GM23338 (cell line): ENCODE measurements around the gene GTPBP1. TPM values are rescaled to one million over a fixed set of nuclear protein-coding genes. Genes with fewer than 3 reads are reported as not detected.

Experiments used
- ATAC-seq: fragments of 200-7000 bp; cut with Tn5 transposase; 3 replicates; pipeline ENCODE4 v1.9.1; 2020
- DNase-seq: peaks from one replicate; pipeline ENCODE4 v3.0.0-alpha.2; 2015; ENCODE audit warnings: low spot score
- H2AFZ ChIP-seq: fragments of 200-600 bp; sonication (generic); 2 replicates; pipeline ENCODE4 v1.8.0; 2016; ENCODE audit warnings: antibody characterized with exemption, mild to moderate bottlenecking, moderate library complexity
- H3F3A ChIP-seq: fragments of 200-600 bp; sonication (generic); replicated peaks from 2 replicates; pipeline ENCODE4 v1.8.0; 2017; ENCODE audit warnings: antibody characterized with exemption, mixed run types, low read depth
- H3K27ac ChIP-seq: fragments of 200-600 bp; sonication (generic); 2 replicates; pipeline ENCODE4 v1.6.1; 2016; ENCODE audit warnings: low read depth
- H3K27me3 ChIP-seq: fragments of 200-600 bp; sonication (generic); 2 replicates; pipeline ENCODE4 v1.8.0; 2016; ENCODE audit warnings: mild to moderate bottlenecking, mixed run types, moderate library complexity; ENCODE audit not compliant: insufficient read depth
- H3K36me3 ChIP-seq: fragments of 200-600 bp; sonication (generic); 2 replicates; pipeline ENCODE4 v1.8.0; 2016; ENCODE audit warnings: mild to moderate bottlenecking; ENCODE audit not compliant: insufficient read depth
- H3K4me1 ChIP-seq: fragments of 200-600 bp; sonication (generic); 2 replicates; pipeline ENCODE4 v1.8.0; 2016; ENCODE audit warnings: mild to moderate bottlenecking, moderate library complexity; ENCODE audit not compliant: insufficient read depth
- H3K4me2 ChIP-seq: fragments of 200-600 bp; sonication (generic); 2 replicates; pipeline ENCODE4 v1.7.1; 2017; ENCODE audit warnings: mixed run types
- H3K4me3 ChIP-seq: fragments of 200-600 bp; sonication (generic); 2 replicates; pipeline ENCODE4 v1.6.1; 2016; ENCODE audit warnings: mixed run types
- H3K79me2 ChIP-seq: fragments of 200-600 bp; sonication (generic); replicated peaks from 2 replicates; pipeline ENCODE4 v1.8.0; 2017; ENCODE audit warnings: mild to moderate bottlenecking; ENCODE audit not compliant: insufficient read depth
- H3K9me2 ChIP-seq: fragments of 200-600 bp; sonication (generic); 2 replicates; pipeline ENCODE4 v1.8.0; 2017; ENCODE audit not compliant: insufficient read depth
- H4K20me1 ChIP-seq: fragments of 200-600 bp; sonication (generic); replicated peaks from 2 replicates; pipeline ENCODE4 v1.8.0; 2017; ENCODE audit warnings: mild to moderate bottlenecking; ENCODE audit not compliant: insufficient read depth
- H3K27ac Mint-ChIP-seq: 2 replicates; pipeline ENCODE4 v1.8.0; 2020; ENCODE audit warnings: inconsistent platforms, mild to moderate bottlenecking, moderate library complexity, mixed read lengths
- H3K27me3 Mint-ChIP-seq: 3 replicates; pipeline ENCODE4 v1.8.0; 2022; ENCODE audit warnings: low read depth, mild to moderate bottlenecking, moderate library complexity, mixed read lengths, inconsistent platforms; ENCODE audit not compliant: insufficient read depth, poor library complexity
- H3K36me3 Mint-ChIP-seq: 3 replicates; pipeline ENCODE4 v1.8.0; 2021; ENCODE audit warnings: low read depth, mild to moderate bottlenecking, inconsistent platforms, moderate library complexity, mixed read lengths
- H3K4me1 Mint-ChIP-seq: 3 replicates; pipeline ENCODE4 v1.8.0; 2020; ENCODE audit warnings: mild to moderate bottlenecking, inconsistent platforms, mixed read lengths
- H3K4me3 Mint-ChIP-seq: 3 replicates; pipeline ENCODE4 v1.8.0; 2021; ENCODE audit warnings: moderate library complexity, mild to moderate bottlenecking, inconsistent platforms, mixed read lengths
- H3K9me3 Mint-ChIP-seq: 3 replicates; pipeline ENCODE4 v1.8.0; 2020; ENCODE audit warnings: moderate library complexity, mild to moderate bottlenecking, inconsistent platforms, mixed read lengths
- EZH2 ChIP-seq: fragments of 200-600 bp; sonication (generic); IDR thresholded peaks from one replicate; pipeline ENCODE4 v1.8.0; 2017; ENCODE audit warnings: antibody characterized with exemption, mild to moderate bottlenecking, low read depth; ENCODE audit not compliant: unreplicated experiment
- EZH2phosphoT487 ChIP-seq: fragments of 200-600 bp; sonication (generic); IDR thresholded peaks from one replicate; pipeline ENCODE4 v1.8.1; 2018; ENCODE audit warnings: antibody characterized with exemption; ENCODE audit not compliant: unreplicated experiment
- JUNB ChIP-seq: IDR thresholded peaks from one replicate; pipeline ENCODE4 v1.6.1; 2016; ENCODE audit warnings: antibody characterized with exemption; ENCODE audit not compliant: unreplicated experiment
- NANOG ChIP-seq: IDR thresholded peaks from 2 replicates; pipeline ENCODE4 v1.6.1; 2016; ENCODE audit warnings: antibody characterized with exemption, borderline replicate concordance
- POLR2AphosphoS5 ChIP-seq: IDR thresholded peaks from 2 replicates; pipeline ENCODE4 v1.6.1; 2016; ENCODE audit warnings: antibody characterized with exemption, low read depth
- STAT1 ChIP-seq: IDR thresholded peaks from one replicate; pipeline ENCODE4 v1.6.1; 2016; ENCODE audit warnings: antibody characterized with exemption; ENCODE audit not compliant: unreplicated experiment
- ZNF114 ChIP-seq: fragments of 250-450 bp; sonication (Bioruptor Pico); IDR thresholded peaks from 2 replicates; pipeline ENCODE4 v1.5.0; 2020; ENCODE audit warnings: mild to moderate bottlenecking, moderate library complexity
- ZNF331 ChIP-seq: fragments of 250-450 bp; sonication (Bioruptor Pico); IDR thresholded peaks from 2 replicates; pipeline ENCODE4 v1.5.0; 2020; ENCODE audit warnings: low read depth, mild to moderate bottlenecking, moderate library complexity
- polyA plus RNA-seq: library from polyadenylated mRNA; unstranded; fragments of >200 nt; fragmentation: Nextera tagmentation; extraction: Ambion mirVana; gene quantifications from 2 replicates; pipeline ENCODE4 v1.2.1, GENCODE V29; 2016
- total RNA-seq: library from RNA; depleted of rRNA; stranded (reverse); fragments of >200 nt; shearing (Covaris generic); gene quantifications from 2 replicates; pipeline ENCODE4 v1.2.3, GENCODE V29; 2014
- TF ChIP-seq, protein P1 (sequence below): IDR thresholded peaks from one replicate; pipeline ENCODE4 v1.6.1; 2018; ENCODE audit warnings: antibody characterized with exemption; ENCODE audit not compliant: unreplicated experiment
- TF ChIP-seq, protein P2 (sequence below): IDR thresholded peaks from 2 replicates; pipeline ENCODE4 v1.6.1; 2016; ENCODE audit warnings: antibody characterized with exemption
- TF ChIP-seq, protein P3 (sequence below), 2 experiments: fragments of 200-600 bp in 1 of 2; sonication (generic) in 1 of 2; conservative IDR thresholded peaks; 2 replicates each; pipeline versions ENCODE4 v1.5.1 to v1.6.1; 2016 to 2017; ENCODE audit warnings: antibody characterized with exemption in 2 of 2, low read depth in 2 of 2, mild to moderate bottlenecking in 2 of 2, moderate library complexity in 1 of 2
- TF ChIP-seq, protein P4 (sequence below): fragments of 250-450 bp; sonication (Bioruptor Pico); IDR thresholded peaks from 2 replicates; pipeline ENCODE4 v1.5.0; 2020; ENCODE audit warnings: mild to moderate bottlenecking, moderate library complexity

The GTPBP1 gene
- total and polyA plus RNA-seq, 2 experiments from 2014 or later, result 27.2 to 88.4 TPM

DNA sequence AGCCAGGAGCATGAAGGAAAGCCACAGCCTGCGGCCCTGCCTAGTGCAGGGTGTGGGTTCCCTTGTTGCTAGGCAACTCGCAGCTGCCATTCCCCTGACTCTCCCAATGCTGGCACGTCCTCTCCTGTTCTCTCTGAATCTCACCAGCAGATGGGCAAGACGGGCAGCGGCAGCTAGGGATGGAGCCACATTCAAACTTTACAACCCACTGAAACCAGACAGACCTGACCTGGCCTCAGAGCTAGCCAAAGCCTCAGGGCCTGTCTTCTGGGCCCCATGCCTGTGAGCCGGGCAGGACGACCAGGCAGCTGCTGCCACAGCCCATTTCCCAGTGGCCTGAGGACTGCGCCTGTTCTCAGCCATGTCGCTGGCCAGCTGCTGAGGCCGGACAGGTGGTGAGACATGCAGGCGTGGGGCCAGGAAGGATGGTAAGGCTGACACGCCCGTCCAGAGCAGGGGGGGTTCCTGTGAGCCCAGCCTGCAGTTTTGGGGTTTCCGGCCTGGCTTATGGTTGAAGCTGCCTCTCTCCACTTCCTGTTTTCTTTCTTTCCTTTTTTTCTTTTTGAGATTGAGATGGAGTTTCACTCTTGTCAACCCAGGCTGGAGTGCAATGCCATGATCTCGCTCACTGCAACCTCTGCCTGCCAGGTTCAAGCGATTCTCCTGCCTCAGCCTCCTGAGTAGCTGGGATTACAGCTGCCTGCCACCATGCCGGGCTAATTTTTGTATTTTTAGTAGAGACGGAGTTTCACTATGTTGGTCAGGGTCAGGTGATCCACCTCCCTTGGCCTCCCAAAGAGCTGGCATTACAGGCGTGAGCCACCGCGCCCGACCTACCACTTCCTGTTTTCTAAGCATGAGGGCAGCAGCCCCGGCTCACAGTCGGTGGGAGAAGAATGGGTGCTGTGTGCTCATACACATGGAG is 45.9 kb downstream of the GTPBP1 start:
- no peaks in the 10 kb centered on the region for H3K9me3 Mint-ChIP-seq
- no peak for DNase-seq
- H3F3A ChIP-seq, result peaks cover 2% of the 10 kb centered on the region; the same call in 1 of the 2 replicates
- TF ChIP-seq ZNF331 (CRISPR knock-in tag), result no peak
- TF ChIP-seq, protein P1, sequence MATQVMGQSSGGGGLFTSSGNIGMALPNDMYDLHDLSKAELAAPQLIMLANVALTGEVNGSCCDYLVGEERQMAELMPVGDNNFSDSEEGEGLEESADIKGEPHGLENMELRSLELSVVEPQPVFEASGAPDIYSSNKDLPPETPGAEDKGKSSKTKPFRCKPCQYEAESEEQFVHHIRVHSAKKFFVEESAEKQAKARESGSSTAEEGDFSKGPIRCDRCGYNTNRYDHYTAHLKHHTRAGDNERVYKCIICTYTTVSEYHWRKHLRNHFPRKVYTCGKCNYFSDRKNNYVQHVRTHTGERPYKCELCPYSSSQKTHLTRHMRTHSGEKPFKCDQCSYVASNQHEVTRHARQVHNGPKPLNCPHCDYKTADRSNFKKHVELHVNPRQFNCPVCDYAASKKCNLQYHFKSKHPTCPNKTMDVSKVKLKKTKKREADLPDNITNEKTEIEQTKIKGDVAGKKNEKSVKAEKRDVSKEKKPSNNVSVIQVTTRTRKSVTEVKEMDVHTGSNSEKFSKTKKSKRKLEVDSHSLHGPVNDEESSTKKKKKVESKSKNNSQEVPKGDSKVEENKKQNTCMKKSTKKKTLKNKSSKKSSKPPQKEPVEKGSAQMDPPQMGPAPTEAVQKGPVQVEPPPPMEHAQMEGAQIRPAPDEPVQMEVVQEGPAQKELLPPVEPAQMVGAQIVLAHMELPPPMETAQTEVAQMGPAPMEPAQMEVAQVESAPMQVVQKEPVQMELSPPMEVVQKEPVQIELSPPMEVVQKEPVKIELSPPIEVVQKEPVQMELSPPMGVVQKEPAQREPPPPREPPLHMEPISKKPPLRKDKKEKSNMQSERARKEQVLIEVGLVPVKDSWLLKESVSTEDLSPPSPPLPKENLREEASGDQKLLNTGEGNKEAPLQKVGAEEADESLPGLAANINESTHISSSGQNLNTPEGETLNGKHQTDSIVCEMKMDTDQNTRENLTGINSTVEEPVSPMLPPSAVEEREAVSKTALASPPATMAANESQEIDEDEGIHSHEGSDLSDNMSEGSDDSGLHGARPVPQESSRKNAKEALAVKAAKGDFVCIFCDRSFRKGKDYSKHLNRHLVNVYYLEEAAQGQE, result no peak
- no peak for TF ChIP-seq EZH2phosphoT487
- no peak for TF ChIP-seq POLR2AphosphoS5
- TF ChIP-seq STAT1, result no peak
- TF ChIP-seq, protein P2, sequence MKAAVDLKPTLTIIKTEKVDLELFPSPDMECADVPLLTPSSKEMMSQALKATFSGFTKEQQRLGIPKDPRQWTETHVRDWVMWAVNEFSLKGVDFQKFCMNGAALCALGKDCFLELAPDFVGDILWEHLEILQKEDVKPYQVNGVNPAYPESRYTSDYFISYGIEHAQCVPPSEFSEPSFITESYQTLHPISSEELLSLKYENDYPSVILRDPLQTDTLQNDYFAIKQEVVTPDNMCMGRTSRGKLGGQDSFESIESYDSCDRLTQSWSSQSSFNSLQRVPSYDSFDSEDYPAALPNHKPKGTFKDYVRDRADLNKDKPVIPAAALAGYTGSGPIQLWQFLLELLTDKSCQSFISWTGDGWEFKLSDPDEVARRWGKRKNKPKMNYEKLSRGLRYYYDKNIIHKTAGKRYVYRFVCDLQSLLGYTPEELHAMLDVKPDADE, result no peak
- TF ChIP-seq, protein P3, sequence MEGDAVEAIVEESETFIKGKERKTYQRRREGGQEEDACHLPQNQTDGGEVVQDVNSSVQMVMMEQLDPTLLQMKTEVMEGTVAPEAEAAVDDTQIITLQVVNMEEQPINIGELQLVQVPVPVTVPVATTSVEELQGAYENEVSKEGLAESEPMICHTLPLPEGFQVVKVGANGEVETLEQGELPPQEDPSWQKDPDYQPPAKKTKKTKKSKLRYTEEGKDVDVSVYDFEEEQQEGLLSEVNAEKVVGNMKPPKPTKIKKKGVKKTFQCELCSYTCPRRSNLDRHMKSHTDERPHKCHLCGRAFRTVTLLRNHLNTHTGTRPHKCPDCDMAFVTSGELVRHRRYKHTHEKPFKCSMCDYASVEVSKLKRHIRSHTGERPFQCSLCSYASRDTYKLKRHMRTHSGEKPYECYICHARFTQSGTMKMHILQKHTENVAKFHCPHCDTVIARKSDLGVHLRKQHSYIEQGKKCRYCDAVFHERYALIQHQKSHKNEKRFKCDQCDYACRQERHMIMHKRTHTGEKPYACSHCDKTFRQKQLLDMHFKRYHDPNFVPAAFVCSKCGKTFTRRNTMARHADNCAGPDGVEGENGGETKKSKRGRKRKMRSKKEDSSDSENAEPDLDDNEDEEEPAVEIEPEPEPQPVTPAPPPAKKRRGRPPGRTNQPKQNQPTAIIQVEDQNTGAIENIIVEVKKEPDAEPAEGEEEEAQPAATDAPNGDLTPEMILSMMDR (conservative IDR thresholded peaks at IDR 0.05; ENCODE audit: low read depth in 2 of 2), result no peak
- TF ChIP-seq JUNB, result no peak
- no peak for TF ChIP-seq ZNF114 (CRISPR knock-in tag)
- no peak for TF ChIP-seq EZH2
- no peak for TF ChIP-seq NANOG
- TF ChIP-seq, protein P4, sequence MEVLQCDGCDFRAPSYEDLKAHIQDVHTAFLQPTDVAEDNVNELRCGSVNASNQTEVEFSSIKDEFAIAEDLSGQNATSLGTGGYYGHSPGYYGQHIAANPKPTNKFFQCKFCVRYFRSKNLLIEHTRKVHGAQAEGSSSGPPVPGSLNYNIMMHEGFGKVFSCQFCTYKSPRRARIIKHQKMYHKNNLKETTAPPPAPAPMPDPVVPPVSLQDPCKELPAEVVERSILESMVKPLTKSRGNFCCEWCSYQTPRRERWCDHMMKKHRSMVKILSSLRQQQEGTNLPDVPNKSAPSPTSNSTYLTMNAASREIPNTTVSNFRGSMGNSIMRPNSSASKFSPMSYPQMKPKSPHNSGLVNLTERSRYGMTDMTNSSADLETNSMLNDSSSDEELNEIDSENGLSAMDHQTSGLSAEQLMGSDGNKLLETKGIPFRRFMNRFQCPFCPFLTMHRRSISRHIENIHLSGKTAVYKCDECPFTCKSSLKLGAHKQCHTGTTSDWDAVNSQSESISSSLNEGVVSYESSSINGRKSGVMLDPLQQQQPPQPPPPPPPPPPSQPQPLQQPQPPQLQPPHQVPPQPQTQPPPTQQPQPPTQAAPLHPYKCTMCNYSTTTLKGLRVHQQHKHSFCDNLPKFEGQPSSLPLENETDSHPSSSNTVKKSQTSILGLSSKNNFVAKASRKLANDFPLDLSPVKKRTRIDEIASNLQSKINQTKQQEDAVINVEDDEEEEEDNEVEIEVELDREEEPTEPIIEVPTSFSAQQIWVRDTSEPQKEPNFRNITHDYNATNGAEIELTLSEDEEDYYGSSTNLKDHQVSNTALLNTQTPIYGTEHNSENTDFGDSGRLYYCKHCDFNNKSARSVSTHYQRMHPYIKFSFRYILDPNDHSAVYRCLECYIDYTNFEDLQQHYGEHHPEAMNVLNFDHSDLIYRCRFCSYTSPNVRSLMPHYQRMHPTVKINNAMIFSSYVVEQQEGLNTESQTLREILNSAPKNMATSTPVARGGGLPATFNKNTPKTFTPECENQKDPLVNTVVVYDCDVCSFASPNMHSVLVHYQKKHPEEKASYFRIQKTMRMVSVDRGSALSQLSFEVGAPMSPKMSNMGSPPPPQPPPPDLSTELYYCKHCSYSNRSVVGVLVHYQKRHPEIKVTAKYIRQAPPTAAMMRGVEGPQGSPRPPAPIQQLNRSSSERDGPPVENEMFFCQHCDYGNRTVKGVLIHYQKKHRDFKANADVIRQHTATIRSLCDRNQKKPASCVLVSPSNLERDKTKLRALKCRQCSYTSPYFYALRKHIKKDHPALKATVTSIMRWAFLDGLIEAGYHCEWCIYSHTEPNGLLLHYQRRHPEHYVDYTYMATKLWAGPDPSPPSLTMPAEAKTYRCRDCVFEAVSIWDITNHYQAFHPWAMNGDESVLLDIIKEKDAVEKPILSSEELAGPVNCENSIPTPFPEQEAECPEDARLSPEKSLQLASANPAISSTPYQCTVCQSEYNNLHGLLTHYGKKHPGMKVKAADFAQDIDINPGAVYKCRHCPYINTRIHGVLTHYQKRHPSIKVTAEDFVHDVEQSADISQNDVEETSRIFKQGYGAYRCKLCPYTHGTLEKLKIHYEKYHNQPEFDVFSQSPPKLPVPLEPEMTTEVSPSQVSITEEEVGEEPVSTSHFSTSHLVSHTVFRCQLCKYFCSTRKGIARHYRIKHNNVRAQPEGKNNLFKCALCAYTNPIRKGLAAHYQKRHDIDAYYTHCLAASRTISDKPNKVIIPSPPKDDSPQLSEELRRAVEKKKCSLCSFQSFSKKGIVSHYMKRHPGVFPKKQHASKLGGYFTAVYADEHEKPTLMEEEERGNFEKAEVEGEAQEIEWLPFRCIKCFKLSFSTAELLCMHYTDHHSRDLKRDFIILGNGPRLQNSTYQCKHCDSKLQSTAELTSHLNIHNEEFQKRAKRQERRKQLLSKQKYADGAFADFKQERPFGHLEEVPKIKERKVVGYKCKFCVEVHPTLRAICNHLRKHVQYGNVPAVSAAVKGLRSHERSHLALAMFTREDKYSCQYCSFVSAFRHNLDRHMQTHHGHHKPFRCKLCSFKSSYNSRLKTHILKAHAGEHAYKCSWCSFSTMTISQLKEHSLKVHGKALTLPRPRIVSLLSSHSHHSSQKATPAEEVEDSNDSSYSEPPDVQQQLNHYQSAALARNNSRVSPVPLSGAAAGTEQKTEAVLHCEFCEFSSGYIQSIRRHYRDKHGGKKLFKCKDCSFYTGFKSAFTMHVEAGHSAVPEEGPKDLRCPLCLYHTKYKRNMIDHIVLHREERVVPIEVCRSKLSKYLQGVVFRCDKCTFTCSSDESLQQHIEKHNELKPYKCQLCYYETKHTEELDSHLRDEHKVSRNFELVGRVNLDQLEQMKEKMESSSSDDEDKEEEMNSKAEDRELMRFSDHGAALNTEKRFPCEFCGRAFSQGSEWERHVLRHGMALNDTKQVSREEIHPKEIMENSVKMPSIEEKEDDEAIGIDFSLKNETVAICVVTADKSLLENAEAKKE (CRISPR knock-in tag), result no peak
- no peaks in the 10 kb centered on the region for H3K9me2 ChIP-seq
- no peak overlapping the region for H2AFZ ChIP-seq
- peaks cover 3% of the 10 kb centered on the region; the same call in 2 of the 3 replicates for H3K36me3 Mint-ChIP-seq
- peaks cover 16% of the 10 kb centered on the region for H3K4me1 Mint-ChIP-seq
- no peak overlapping the region for H3K4me3 Mint-ChIP-seq
- no peak overlapping the region for H3K27ac ChIP-seq
- H3K27me3 Mint-ChIP-seq, result peaks cover 7% of the 10 kb centered on the region
- no peak for ATAC-seq
- H3K4me1 ChIP-seq, result peaks cover 20% of the 10 kb centered on the region; the same call in 1 of the 2 replicates
- no peaks in the 10 kb centered on the region for H4K20me1 ChIP-seq
- H3K27ac Mint-ChIP-seq, result no peak overlapping the region
- H3K79me2 ChIP-seq, result no peaks in the 10 kb centered on the region
- H3K36me3 ChIP-seq, result no peaks in the 10 kb centered on the region
- no peak overlapping the region for H3K4me3 ChIP-seq
- peaks cover 7% of the 10 kb centered on the region; the same call in 1 of the 2 replicates for H3K27me3 ChIP-seq
- H3K4me2 ChIP-seq, result no peak overlapping the region
